AG04449 (cell line): ENCODE data around the gene WWC1.
"Not testable (repeated sequence)": the region's sequence is repeated elsewhere in the genome, so short reads cannot be mapped to it uniquely, and the experiment has no call there.

ENCODE experiments used
- CTCF ChIA-PET: fragments of 350-600 bp; formaldehyde crosslinking; extraction: SDS; loops from one replicate; lab custom pipeline; 2021; ENCODE audit warnings: antibody characterized with exemption; lab: Yijun Ruan, JAX
- POLR2A ChIA-PET: fragments of 400-600, 350-600 bp; formaldehyde crosslinking; extraction: SDS; loops from one replicate; lab custom pipeline; 2020; ENCODE audit warnings: antibody characterized with exemption, inconsistent platforms; lab: Yijun Ruan, JAX
- DNase-seq: peaks from one replicate; pipeline ENCODE4 v3.0.0-alpha.2; 2010; ENCODE audit warnings: low read depth, low spot score
- H3K4me3 ChIP-seq: 2 replicates; pipeline ENCODE4 v1.5.1; 2011; ENCODE audit warnings: low read depth, mild to moderate bottlenecking, control low read depth, low read length
- CTCF ChIP-seq: IDR thresholded peaks from one replicate; pipeline ENCODE4 v1.5.1; 2011; ENCODE audit warnings: mild to moderate bottlenecking, moderate library complexity, low read length, control low read depth, inconsistent platforms; ENCODE audit not compliant: insufficient read depth; ENCODE audit errors: missing control alignments

Gene WWC1

GRCh38 chr5:168275940-168276339 is 15.5 kb upstream of the WWC1 start:
- H3K4me3 ChIP-seq, result no peak overlapping the region
- DNase-seq, result no peak
- no peak for TF ChIP-seq CTCF
- ChIA-PET CTCF (interaction anchor here (2.1 kb wide), 1 partner anchor 18 kb away, joined by 8 read pairs; no protein-coding TSS in a partner anchor), POLR2A (interaction anchor here (0.5 kb wide), 1 partner anchor 605 kb away, joined by 3 read pairs; no protein-coding TSS in a partner anchor)

GRCh38 chr5:168282120-168282519 is 9.3 kb upstream of the WWC1 start:
- POLR2A ChIA-PET, result no interaction called here
- CTCF ChIA-PET, result interaction anchor here (1.4 to 5.5 kb wide), 3 partner anchors 11 to 204 kb away, joined by 10 to 41 read pairs (median 34); partner anchors contain the start of genes RARS1 and WWC1
- H3K4me3 ChIP-seq, result no peak overlapping the region
- no peak for TF ChIP-seq CTCF
- DNase-seq, result peak; percentile 38

GRCh38 chr5:168284809-168285208 is 6.6 kb upstream of the WWC1 start:
- ChIA-PET POLR2A (no interaction called here), CTCF (interaction anchor here (1.3 to 5.2 kb wide), 3 partner anchors 8 to 15 kb away, joined by 3 to 34 read pairs (median 5); partner anchors contain the start of gene WWC1)
- TF ChIP-seq CTCF, result no peak
- H3K4me3 ChIP-seq, result no peak overlapping the region
- DNase-seq, result no peak

- no peak overlapping the region for H3K4me3 ChIP-seq
- CTCF ChIA-PET, result interaction anchor here (1.0 to 1.2 kb wide), 2 partner anchors 10 to 17 kb away, joined by 3 to 4 read pairs; no protein-coding TSS in a partner anchor
- POLR2A ChIA-PET, result no interaction called here
- DNase-seq, result no peak
- no peak for TF ChIP-seq CTCF
These were observed 5.7 kb upstream of the WWC1 start for GRCh38 chr5:168285696-168286095.

GRCh38 chr5:168286386-168286785 is 5.1 kb upstream of the WWC1 start:
- no peak overlapping the region for H3K4me3 ChIP-seq
- no peak for DNase-seq
- ChIA-PET POLR2A (no interaction called here), CTCF (interaction anchor here (1.0 to 1.2 kb wide), 2 partner anchors 9 to 17 kb away, joined by 3 to 4 read pairs; no protein-coding TSS in a partner anchor)
- no peak for TF ChIP-seq CTCF

- POLR2A ChIA-PET, result not testable (repeated sequence)
These were observed 4.6 kb upstream of the WWC1 start for GRCh38 chr5:168286863-168287262.

GRCh38 chr5:168287362-168287761 is 4.1 kb upstream of the WWC1 start:
- CTCF ChIA-PET, result no interaction called here
- no peak for TF ChIP-seq CTCF
- no peak for DNase-seq
- H3K4me3 ChIP-seq, result no peak overlapping the region
- POLR2A ChIA-PET, result no interaction called here

More at GRCh38 chr5:168286863-168287262, 4.6 kb upstream of the WWC1 start:
- H3K4me3 ChIP-seq, CTCF ChIA-PET, DNase-seq: not testable (repeated sequence)
